ENCODE results near the gene IP6K3.

IP6K3 gene

DNA sequence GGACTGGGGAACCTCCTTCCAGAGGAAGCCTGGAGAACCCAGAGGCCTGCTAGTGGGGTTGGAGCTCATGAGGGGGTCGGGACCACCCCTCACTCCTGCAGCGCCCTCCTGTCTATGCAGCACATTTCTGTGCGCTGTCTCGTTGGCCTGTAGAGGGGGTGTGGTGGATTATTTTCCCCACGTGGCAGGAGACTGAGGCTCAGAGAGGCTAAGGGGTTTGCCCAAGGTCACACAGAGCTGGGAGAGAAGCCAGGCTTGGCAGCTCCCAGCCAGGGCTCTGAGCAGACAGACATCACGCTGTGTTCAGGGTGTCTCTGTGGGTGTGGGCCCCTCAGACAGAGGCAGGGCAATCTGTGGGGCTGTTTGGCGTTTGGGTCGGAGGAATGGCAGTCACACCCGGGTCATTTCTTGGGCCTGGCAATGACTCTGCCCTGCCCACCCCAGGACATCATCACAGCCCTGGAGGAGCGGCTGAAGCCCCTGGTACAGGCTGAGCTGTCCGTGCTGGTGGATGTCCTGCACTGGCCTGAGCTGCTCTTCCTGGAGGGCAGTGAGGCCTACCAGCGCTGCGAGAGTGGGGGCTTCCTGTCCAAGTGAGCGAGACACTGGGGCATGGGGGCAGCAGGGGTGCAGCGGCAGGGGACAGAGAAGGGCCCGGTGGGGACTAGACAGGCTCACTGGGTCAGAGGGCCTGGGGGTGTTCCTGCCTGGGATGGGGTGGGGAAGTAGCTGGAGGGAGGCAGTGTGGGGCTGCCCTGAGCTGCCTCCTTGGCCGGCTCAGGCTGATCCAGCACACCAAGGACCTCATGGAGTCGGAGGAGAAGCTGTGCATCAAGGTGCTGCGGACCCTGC lies 62.9 kb downstream of the IP6K3 start:
- no peaks in the 10 kb centered on the region for H3K4me1 Mint-ChIP-seq
- no peak for ATAC-seq
- no peaks in the 10 kb centered on the region for H3K27me3 Mint-ChIP-seq
- H3K36me3 Mint-ChIP-seq: peaks cover 78% of the 10 kb centered on the region
- no peaks in the 10 kb centered on the region for H3K9me3 Mint-ChIP-seq
- no peak overlapping the region for H3K4me3 Mint-ChIP-seq
- H3K27ac Mint-ChIP-seq: no peak overlapping the region

DNA sequence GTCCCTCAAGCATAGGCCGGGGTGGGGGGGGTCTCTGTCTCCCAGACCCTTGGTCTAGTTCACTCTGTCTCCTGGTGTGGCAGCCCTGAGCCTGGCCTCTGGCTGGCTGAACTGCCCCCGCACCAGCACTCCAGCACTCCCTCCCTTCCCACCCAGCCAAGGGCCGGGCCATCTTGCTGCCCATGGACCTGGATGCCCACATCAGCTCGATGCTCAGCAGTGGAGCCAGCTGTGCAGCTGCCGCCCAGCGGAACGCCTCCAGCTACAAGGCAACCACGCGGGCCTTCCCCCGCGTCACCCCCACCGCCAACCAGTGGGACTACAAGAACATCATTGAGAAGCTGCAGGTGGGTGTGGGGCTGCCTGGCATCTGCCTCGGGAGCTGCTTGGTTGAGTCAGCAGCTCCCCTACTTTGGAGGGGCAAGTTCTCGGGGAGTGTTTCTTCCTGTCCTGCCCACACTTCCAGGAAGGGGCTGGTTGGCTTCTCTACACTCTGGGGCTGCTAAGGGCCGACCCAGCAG lies 63.6 kb downstream of the IP6K3 start:
- H3K36me3 Mint-ChIP-seq: peaks cover 80% of the 10 kb centered on the region
- ATAC-seq: no peak

DNA sequence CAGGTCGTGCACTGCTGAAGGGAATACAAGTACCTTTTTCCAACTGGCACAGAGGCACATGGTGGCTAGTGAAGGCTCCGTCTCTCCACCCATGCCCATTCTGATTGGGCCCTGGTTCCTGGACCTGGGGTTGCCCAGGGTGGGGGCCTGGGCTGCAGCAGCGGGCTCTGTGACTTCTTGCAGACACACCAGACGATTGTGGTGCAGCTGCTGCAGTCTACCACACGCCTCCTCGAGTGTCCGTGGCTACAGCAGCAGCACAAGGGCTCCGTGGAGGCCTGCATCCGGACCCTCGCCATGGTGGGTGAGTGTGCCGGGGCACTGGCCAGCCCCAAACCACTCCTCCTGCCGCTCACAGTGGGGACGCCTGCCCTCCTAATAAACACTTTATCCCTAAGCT lies 64.4 kb downstream of the IP6K3 start:
- peaks cover 81% of the 10 kb centered on the region for H3K36me3 Mint-ChIP-seq
- no peaks in the 10 kb centered on the region for H3K9me3 Mint-ChIP-seq
- no peak overlapping the region for H3K27ac Mint-ChIP-seq
- ATAC-seq: no peak
- H3K4me1 Mint-ChIP-seq: no peaks in the 10 kb centered on the region
- no peaks in the 10 kb centered on the region for H3K27me3 Mint-ChIP-seq
- no peak overlapping the region for H3K4me3 Mint-ChIP-seq

More for the DNA sequence above, 63.6 kb downstream of the IP6K3 start:
- Mint-ChIP-seq H3K9me3 (no peaks in the 10 kb centered on the region), H3K4me1 (no peaks in the 10 kb centered on the region), H3K27ac (no peak overlapping the region), H3K4me3 (no peak overlapping the region), H3K27me3 (no peaks in the 10 kb centered on the region)

DNA sequence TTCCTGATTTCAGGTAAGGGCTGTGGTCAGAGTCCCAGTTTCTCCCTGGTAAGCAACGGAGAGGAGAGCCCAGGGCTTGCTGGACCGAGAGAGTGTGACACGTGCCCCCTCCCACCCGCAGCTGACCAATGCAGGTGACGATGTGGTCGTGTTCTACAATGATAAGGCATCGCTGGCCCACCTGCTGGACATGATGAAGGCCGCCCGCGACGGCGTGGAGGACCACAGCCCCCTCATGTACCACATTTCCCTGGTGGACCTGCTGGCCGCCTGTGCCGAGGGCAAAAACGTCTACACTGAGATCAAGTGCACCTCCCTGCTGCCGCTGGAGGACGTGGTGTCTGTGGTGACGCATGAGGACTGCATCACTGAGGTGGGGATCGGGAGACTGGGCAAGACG lies 66.9 kb downstream of the IP6K3 start:
- Mint-ChIP-seq H3K4me1 (peaks cover 8% of the 10 kb centered on the region), H3K36me3 (peaks cover 63% of the 10 kb centered on the region), H3K27ac (no peak overlapping the region), H3K9me3 (no peaks in the 10 kb centered on the region), H3K27me3 (no peaks in the 10 kb centered on the region), H3K4me3 (no peak overlapping the region)
- no peak for ATAC-seq

DNA sequence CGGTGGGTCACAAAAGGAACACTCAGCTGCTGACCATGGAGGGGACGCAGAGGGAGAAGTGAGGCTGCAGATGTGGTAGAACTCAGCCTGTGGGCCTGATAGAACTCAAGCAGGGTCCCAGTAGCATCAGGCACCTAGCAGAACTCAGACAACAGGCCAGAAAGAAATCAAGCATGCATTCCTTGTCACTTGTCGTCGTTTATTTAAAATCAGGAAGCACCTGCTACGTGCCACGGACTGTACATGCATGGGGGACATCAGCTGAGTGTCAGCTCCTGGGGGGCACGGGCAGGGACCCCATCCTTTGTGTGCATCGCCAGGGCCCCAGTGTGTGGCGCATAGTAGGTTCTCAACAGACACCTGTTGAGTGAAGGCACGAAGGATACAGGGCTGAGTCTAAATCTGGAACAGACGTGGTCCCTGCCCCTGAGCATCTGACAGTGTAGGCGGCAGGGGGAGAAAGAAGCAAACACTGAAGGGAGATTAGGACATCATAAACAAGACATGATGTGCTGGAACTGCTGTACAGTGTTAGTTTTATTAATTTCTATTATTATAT lies 67.7 kb downstream of the IP6K3 start:
- H3K27ac Mint-ChIP-seq: no peak overlapping the region
- peaks cover 12% of the 10 kb centered on the region for H3K4me1 Mint-ChIP-seq
- no peaks in the 10 kb centered on the region for H3K9me3 Mint-ChIP-seq
- no peak for ATAC-seq
- no peak overlapping the region for H3K4me3 Mint-ChIP-seq
- H3K27me3 Mint-ChIP-seq: no peaks in the 10 kb centered on the region
- peaks cover 61% of the 10 kb centered on the region for H3K36me3 Mint-ChIP-seq

DNA sequence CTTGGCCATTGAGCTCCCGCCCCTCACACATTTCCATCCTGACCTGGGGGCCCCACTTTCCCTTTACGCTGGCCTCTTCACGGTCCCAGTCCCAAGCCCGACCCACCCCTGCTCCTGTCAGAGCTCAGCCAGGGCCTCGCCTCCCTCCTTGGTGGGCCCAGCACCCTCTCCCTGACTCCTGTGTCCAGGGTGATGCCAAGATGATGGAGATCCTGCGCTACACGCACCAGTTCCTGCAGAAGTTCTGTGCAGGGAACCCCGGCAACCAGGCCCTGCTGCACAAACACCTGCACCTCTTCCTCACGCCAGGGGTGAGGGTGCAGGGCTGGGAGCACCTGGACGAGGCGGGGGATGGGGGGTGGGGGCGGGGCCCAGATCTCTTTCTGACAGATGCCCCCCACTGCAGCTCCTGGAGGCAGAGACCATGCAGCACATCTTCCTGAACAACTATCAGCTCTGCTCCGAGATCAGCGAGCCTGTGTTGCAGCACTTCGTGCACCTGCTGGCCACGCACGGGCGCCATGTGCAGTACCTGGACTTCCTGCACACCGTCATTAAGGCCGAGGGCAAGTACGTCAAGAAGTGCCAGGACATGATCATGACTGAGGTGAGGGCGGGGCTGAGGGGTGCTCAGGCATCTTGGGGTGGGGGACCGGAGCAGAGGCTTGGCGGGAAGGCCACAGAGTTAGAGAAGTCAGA lies 68.3 kb downstream of the IP6K3 start:
- no peak overlapping the region for H3K4me3 Mint-ChIP-seq
- no peak overlapping the region for H3K27ac Mint-ChIP-seq
- H3K36me3 Mint-ChIP-seq: peaks cover 60% of the 10 kb centered on the region
- no peaks in the 10 kb centered on the region for H3K9me3 Mint-ChIP-seq
- no peak for ATAC-seq
- no peaks in the 10 kb centered on the region for H3K27me3 Mint-ChIP-seq
- H3K4me1 Mint-ChIP-seq: peaks cover 14% of the 10 kb centered on the region

DNA sequence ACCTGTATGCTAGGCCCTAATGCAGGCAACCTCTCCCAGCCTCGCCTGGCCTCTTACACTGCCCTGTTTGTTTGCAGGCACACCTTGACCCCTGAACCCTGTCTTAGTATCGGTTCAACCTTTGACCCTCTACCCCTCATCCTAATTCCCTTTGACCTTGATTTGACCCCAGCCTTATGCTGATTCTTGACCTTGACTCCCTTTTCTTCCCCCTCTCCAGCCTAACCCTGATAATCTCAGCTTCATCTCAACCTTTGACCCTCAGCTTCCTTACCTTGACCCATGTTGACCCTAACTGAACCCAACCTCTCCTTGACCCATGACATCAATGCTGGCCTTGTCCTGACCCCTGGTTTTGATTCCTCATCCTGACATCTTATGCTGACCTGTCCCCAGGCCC lies 69.0 kb downstream of the IP6K3 start:
- Mint-ChIP-seq H3K27me3 (no peaks in the 10 kb centered on the region), H3K4me3 (no peak overlapping the region), H3K9me3 (no peaks in the 10 kb centered on the region), H3K27ac (no peak overlapping the region), H3K36me3 (peaks cover 63% of the 10 kb centered on the region), H3K4me1 (peaks cover 21% of the 10 kb centered on the region)
- ATAC-seq: no peak

DNA sequence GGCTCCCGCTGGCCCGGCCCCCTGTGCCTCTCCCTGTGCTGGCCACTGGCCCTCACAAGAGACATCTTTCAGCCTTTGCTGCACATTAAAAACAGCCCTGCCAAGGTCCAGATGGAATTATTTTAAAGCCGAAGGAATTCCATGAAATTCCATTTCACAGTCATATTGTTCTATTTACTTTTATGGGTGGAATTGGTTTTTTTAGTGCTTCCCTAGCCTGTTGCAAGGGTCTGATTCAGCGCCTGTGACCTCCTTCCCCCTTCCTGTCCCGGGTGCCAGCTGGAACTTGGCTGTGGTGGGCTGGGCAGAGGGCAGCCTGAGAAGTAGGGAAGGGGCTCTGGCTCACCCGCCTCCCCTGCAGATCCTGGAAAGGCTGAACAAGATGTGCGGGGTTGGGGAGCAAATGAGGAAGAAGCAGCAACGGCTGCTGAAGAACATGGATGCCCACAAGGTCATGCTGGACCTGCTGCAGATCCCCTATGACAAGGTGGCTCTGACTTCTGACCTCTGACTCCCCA lies 69.5 kb downstream of the IP6K3 start:
- peaks cover 22% of the 10 kb centered on the region for H3K4me1 Mint-ChIP-seq
- H3K27me3 Mint-ChIP-seq: no peaks in the 10 kb centered on the region
- peaks cover 63% of the 10 kb centered on the region for H3K36me3 Mint-ChIP-seq
- H3K4me3 Mint-ChIP-seq: no peak overlapping the region
- no peaks in the 10 kb centered on the region for H3K9me3 Mint-ChIP-seq
- ATAC-seq: no peak
- H3K27ac Mint-ChIP-seq: no peak overlapping the region

DNA sequence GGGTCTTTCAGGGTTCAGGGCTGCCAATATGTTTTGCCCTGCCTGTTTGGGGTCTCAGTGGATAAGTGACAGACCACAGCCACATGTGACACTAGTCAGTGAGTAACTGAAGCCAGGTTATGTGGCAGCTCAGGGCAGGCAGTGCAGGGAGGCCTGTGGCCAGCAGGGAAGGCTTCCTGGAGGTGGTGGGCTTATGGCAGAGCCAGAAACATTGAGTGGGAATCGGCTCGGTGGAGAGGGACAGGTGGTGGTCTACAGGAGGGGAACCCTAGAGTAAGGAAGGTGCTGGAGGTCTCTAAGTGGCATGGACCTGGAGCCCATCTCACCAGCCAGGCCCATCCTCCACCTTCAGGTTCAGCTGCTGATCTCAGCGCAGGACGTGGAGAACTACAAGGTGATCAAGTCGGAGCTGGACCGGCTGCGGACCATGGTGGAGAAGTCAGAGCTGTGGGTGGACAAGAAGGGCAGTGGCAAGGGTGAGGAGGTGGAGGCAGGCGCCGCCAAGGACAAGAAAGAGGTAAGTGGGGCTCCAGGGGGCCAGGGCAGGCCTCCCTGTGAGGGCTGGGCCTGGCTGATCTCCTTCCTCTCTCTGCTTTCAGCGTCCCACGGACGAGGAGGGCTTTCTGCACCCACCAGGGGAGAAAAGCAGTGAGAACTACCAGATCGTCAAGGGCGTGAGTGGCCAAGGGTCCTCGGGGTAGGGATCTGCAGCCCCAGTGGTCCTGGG lies 70.1 kb downstream of the IP6K3 start:
- ATAC-seq: no peak
- no peaks in the 10 kb centered on the region for H3K27me3 Mint-ChIP-seq
- no peak overlapping the region for H3K27ac Mint-ChIP-seq
- no peaks in the 10 kb centered on the region for H3K9me3 Mint-ChIP-seq
- no peak overlapping the region for H3K4me3 Mint-ChIP-seq
- H3K4me1 Mint-ChIP-seq: peaks cover 22% of the 10 kb centered on the region
- peaks cover 69% of the 10 kb centered on the region for H3K36me3 Mint-ChIP-seq

DNA sequence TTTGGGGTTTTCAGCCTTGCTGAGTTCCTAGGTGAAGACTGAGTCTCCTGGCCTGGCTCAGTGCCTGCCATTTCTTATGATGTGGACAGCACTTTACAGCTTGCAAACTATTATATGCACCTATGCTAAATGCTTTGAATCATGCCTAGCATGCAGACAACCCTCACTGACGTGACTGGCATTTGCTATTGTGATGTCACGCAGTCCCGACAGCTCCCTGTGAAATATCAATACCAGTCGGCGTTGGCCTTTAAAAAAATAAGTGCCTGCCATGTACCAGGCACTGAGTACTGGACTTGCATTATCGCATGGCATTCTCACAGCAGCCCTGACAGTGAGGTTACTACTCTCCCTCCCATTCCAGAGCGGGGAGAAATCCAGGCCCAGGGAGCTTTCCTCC lies 70.7 kb downstream of the IP6K3 start:
- H3K4me3 Mint-ChIP-seq: no peak overlapping the region
- no peaks in the 10 kb centered on the region for H3K9me3 Mint-ChIP-seq
- ATAC-seq: no peak
- no peak overlapping the region for H3K27ac Mint-ChIP-seq
- peaks cover 64% of the 10 kb centered on the region for H3K36me3 Mint-ChIP-seq
- no peaks in the 10 kb centered on the region for H3K27me3 Mint-ChIP-seq
- peaks cover 22% of the 10 kb centered on the region for H3K4me1 Mint-ChIP-seq

DNA sequence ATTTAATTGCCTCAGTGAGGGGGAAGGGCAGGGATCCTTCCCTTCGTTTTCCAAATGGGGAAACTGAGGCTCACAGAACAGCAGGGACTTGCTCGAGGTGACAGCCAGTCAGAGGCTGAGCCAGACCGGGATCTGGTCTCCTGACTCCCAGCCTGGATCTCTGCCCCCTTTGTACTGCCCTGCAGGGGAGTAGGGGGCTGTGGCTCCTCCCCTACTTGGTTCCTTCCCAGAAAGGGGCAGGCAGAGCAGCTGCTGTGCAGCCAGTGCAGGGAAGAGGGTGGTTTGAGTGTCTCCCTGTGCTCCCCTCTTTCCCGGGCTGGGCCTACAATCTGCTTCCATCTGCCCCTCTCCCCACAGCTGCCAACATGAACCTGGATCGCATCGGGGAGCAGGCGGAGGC lies 72.9 kb downstream of the IP6K3 start:
- Mint-ChIP-seq H3K4me3 (no peak overlapping the region), H3K36me3 (peaks cover 62% of the 10 kb centered on the region), H3K4me1 (peaks cover 24% of the 10 kb centered on the region), H3K9me3 (no peaks in the 10 kb centered on the region), H3K27ac (peak overlapping the region; percentile 55), H3K27me3 (no peaks in the 10 kb centered on the region)
- ATAC-seq: no peak

DNA sequence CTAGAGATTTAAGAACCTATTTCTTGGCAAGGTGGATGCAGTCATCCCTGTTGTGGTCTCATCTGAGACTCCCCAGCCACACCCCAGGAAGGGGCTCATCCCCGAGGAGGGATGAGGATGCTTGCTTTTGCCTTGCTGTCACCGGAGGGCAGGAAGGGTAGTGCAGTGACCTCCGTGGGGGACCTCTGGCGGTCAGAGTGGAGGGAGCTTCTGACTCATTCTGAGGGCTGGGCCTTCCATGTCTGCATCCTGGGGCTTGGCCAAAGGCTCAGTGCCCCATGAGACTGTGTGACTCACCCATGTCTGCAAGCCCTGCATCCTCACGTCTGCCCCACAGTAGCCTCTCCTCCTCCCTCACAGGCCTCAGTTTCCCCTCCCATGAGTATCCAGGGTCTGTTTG lies 73.9 kb downstream of the IP6K3 start:
- Mint-ChIP-seq H3K27ac (peak overlapping the region; percentile 55), H3K9me3 (no peaks in the 10 kb centered on the region), H3K36me3 (peaks cover 62% of the 10 kb centered on the region), H3K27me3 (no peaks in the 10 kb centered on the region), H3K4me1 (peaks cover 32% of the 10 kb centered on the region), H3K4me3 (no peak overlapping the region)
- peak; percentile 71 for ATAC-seq

DNA sequence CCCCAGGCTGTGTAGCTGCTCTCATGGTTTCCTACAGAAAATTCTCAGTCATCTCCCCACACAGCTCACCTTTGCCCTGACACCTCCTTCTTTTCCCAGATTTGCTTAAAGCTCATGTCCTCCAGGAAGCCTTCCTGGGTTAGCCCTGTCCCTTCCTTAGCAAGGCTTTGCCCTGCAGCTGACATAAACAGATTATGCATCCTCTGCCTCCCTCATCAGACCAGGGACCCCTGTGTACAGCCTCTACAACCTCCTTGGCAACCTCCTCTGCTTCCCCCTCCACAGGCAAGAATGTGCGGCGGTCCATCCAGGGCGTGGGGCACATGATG lies 75.0 kb downstream of the IP6K3 start:
- peaks cover 61% of the 10 kb centered on the region for H3K36me3 Mint-ChIP-seq
- H3K4me1 Mint-ChIP-seq: peaks cover 32% of the 10 kb centered on the region
- no peak overlapping the region for H3K27ac Mint-ChIP-seq
- ATAC-seq: no peak
- no peaks in the 10 kb centered on the region for H3K27me3 Mint-ChIP-seq
- no peak overlapping the region for H3K4me3 Mint-ChIP-seq
- no peaks in the 10 kb centered on the region for H3K9me3 Mint-ChIP-seq
